Left ventricle myocardium inferior (tissue), 1 donor: ENCODE data around the gene PRKD1. TPM values are rescaled to one million over a fixed set of nuclear protein-coding genes. Genes with fewer than 3 reads are reported as not detected.

Experiments used
- DNase-seq: peaks from one replicate; pipeline ENCODE4 v3.0.0-alpha.2; 2020
- H3K27ac ChIP-seq: fragments of 200-600 bp; replicated peaks from 2 replicates; pipeline ENCODE4 v1.8.0; 2021
- H3K27me3 ChIP-seq: fragments of 200-600 bp; 2 replicates; pipeline ENCODE4 v1.8.0; 2021; ENCODE audit warnings: low read depth
- H3K36me3 ChIP-seq: fragments of 200-600 bp; 2 replicates; pipeline ENCODE4 v1.8.0; 2021
- H3K4me1 ChIP-seq: fragments of 200-600 bp; 2 replicates; pipeline ENCODE4 v1.8.0; 2021
- H3K4me3 ChIP-seq: fragments of 200-600 bp; 2 replicates; pipeline ENCODE4 v1.8.0; 2021; ENCODE audit warnings: mild to moderate bottlenecking, moderate library complexity
- H3K9me3 ChIP-seq: fragments of 200-600 bp; replicated peaks from 2 replicates; pipeline ENCODE4 v1.8.0; 2021
- intact Hi-C: fragments of 100-400 bp; cut with micrococcal nuclease; formaldehyde crosslinking; loops from one replicate; pipeline ENCODE4 v1.11.0; 2022
- total RNA-seq: library from RNA; stranded (reverse); fragmentation: NEBNext Ultra II Directional; extraction: Animal tissue kit (Norgen Biotek cat#: 25700); gene quantifications from one replicate; pipeline ENCODE4 v1.2.1, GENCODE V29; 2021
- TF ChIP-seq, protein P1 (sequence below): fragments of 200-600 bp; IDR thresholded peaks from 2 replicates; pipeline ENCODE4 v1.8.0; 2021; ENCODE audit warnings: antibody characterized with exemption, mild to moderate bottlenecking, borderline replicate concordance
- donor health status: DM: no; HTN: yes; CAD: no; lungs with severe emphysema.

PRKD1 gene
- total RNA-seq, 1 donor from 2014 or later = 3.1 TPM

DNA sequence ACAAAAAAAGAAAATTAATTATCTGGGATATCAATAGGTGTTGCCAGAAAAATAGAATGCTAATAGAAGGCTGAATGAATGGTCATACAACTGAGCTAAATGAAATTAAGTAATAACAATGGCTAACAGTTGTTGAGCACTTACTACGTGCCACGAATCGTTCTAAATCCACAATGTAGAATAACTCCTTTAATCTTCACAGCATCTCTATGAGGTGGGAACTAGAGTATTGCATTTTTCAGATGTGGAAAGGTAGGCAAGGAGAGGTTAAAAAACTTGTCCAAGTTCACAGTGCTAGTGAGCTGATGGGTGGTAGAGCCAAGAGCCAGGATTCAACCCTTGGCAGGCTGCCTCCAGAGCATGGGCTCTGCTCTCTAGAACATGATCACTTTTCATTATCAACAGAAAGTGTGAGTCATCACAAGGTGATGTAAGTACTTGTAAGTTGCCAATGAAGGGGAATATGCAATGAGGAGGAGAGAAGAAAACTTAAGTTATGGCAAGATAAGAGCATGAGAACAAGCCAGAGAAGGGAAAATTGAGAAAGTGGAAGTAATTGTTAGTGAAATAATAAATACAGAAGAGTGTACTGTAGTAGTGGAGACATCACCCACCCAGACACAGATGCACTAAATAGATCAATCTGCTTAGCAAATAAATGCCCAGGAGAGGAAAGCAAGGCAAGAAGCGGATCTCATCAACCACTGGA is 122.1 kb downstream of the PRKD1 start:
- DNase-seq = peak; percentile 58
- H3K4me3 ChIP-seq = no peak overlapping the region
- H3K9me3 ChIP-seq = no peaks in the 10 kb centered on the region
- H3K36me3 ChIP-seq = no peaks in the 10 kb centered on the region
- TF ChIP-seq, protein P1, sequence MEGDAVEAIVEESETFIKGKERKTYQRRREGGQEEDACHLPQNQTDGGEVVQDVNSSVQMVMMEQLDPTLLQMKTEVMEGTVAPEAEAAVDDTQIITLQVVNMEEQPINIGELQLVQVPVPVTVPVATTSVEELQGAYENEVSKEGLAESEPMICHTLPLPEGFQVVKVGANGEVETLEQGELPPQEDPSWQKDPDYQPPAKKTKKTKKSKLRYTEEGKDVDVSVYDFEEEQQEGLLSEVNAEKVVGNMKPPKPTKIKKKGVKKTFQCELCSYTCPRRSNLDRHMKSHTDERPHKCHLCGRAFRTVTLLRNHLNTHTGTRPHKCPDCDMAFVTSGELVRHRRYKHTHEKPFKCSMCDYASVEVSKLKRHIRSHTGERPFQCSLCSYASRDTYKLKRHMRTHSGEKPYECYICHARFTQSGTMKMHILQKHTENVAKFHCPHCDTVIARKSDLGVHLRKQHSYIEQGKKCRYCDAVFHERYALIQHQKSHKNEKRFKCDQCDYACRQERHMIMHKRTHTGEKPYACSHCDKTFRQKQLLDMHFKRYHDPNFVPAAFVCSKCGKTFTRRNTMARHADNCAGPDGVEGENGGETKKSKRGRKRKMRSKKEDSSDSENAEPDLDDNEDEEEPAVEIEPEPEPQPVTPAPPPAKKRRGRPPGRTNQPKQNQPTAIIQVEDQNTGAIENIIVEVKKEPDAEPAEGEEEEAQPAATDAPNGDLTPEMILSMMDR = no peak
- no peaks in the 10 kb centered on the region for H3K27me3 ChIP-seq
- H3K27ac ChIP-seq = no peak overlapping the region
- H3K4me1 ChIP-seq = peaks cover 26% of the 10 kb centered on the region
- intact Hi-C loops = no loop called here

DNA sequence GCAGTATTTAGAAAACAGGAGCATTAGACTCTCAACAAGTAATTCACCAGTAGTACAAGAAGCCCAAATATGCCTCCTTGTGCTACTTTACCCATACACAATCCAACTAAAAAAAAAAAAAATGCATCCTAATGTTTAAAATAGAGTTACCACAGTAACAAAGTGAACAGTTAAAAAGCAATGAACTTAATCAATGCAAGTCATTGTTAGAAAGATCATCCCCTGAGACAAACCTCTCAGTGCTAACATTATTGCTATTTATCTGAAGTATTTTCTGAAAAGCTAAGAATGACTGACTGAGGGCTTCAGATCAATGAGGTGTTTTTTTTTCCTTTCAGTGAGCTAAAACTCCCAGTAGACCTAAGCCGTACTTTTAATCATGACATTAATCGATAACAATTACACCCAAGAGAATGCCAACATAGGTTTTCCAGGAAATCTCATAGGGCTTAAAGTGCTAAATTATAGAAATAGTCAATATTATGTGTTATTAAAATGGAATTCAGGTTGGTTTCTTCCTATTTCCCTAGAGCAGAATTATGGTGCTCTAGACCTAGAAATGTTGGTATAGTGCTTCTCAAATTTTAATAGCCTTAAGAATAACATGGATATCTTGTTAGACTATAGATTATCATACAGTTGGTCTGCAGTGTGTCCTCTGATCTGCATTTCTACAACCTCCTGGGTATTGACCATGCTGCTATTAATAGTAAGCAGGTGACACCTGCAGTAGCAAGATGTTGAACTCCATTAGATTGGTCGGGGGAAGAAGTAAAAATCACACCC is 123.0 kb downstream of the PRKD1 start:
- DNase-seq = no peak
- no peaks in the 10 kb centered on the region for H3K36me3 ChIP-seq
- H3K27ac ChIP-seq = no peak overlapping the region
- H3K27me3 ChIP-seq = no peaks in the 10 kb centered on the region
- no peaks in the 10 kb centered on the region for H3K9me3 ChIP-seq
- intact Hi-C loops = no loop called here
- no peak overlapping the region for H3K4me3 ChIP-seq
- peaks cover 17% of the 10 kb centered on the region for H3K4me1 ChIP-seq
- TF ChIP-seq, protein P1 = no peak

DNA sequence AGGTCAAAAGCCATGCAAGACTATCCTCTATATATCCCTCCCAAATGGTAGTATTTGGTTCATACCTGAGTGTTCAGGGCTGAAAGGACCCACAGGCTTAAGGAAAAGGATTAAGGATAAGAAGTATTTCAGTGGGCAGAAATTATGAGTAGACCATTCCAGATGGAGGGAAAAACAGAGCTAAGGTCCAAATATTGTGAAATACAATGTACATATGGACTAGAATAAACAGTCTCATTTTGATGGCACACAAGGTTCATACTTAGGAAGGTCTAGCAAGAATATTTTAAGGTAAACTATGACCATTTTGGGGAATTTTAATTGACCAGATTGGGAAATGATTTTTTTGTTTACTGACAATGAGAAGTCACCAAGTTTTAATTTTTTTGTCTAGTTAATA is 124.6 kb downstream of the PRKD1 start:
- DNase-seq = no peak
- H3K27ac ChIP-seq = no peak overlapping the region
- H3K27me3 ChIP-seq = no peaks in the 10 kb centered on the region
- intact Hi-C loops = no loop called here
- TF ChIP-seq, protein P1 = no peak
- H3K9me3 ChIP-seq = no peaks in the 10 kb centered on the region
- H3K4me1 ChIP-seq = peaks cover 14% of the 10 kb centered on the region
- H3K36me3 ChIP-seq = no peaks in the 10 kb centered on the region
- H3K4me3 ChIP-seq = no peak overlapping the region

DNA sequence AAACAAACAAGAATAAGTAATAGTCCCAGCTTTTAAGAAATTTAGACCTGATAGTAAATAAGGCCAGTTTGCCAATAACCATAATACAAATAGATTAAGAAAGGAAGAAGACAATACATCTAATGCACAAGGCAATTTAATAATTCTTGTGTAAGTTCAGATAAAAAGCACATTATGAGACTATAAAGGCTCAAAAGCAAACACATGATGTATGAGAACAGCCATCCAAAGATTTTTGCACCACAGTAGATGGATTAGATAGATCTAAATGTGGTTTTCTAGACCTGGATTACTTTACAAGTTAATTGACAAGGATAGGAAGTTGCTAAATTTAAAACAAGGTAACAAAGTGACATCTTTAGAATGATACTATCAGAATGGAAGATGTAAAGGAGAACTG is 125.4 kb downstream of the PRKD1 start:
- TF ChIP-seq, protein P1 = no peak
- no peak overlapping the region for H3K4me3 ChIP-seq
- H3K27me3 ChIP-seq = no peaks in the 10 kb centered on the region
- H3K9me3 ChIP-seq = no peaks in the 10 kb centered on the region
- no peaks in the 10 kb centered on the region for H3K36me3 ChIP-seq
- intact Hi-C loops = no loop called here
- no peak overlapping the region for H3K27ac ChIP-seq
- DNase-seq = no peak
- peaks cover 14% of the 10 kb centered on the region for H3K4me1 ChIP-seq

DNA sequence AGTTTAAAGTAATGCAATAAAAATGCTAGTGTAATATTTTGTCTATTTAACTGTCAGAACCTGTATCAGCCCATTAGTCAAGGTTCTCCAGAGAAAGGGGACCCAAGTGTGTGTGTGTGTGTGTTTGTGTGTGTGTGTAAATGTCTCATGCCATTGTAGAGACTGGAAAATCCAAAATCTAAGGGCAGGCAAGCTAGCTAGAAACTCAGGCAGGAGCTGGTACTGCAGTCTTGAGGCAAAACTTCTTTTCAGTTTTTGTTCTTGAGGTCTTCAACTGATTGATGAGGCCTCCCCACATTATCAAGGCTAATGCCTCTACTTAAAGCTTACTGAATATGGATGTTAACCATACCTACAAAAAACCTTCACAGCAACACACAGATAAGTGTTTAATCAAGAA is 126.7 kb downstream of the PRKD1 start:
- Histone ChIP-seq H3K9me3 (no peaks in the 10 kb centered on the region), H3K4me1 (peaks cover 8% of the 10 kb centered on the region), H3K36me3 (no peaks in the 10 kb centered on the region), H3K27ac (no peak overlapping the region), H3K27me3 (no peaks in the 10 kb centered on the region), H3K4me3 (no peak overlapping the region)
- intact Hi-C loops = no loop called here
- DNase-seq = no peak
- TF ChIP-seq, protein P1 = no peak
